Endodermal cell (in vitro differentiated cells): Measurements from ENCODE around the gene DNAJB13. TPM values are rescaled to one million over a fixed set of nuclear protein-coding genes. Genes with fewer than 3 reads are reported as not detected.

Source experiments
- DNase-seq: peaks from one replicate; pipeline ENCODE4 v3.0.0-alpha.2; 2017
- H3K27ac ChIP-seq: 2 replicates; pipeline ENCODE4 v1.5.1; 2013; ENCODE audit warnings: mild to moderate bottlenecking, low read depth, low read length, moderate library complexity
- H3K27me3 ChIP-seq: 2 replicates; pipeline ENCODE4 v1.6.1; 2013; ENCODE audit warnings: mild to moderate bottlenecking, low read length, moderate library complexity; ENCODE audit not compliant: insufficient read depth, control insufficient read depth, poor library complexity, severe bottlenecking
- H3K36me3 ChIP-seq: 2 replicates; pipeline ENCODE4 v1.7.0; 2013; ENCODE audit warnings: mild to moderate bottlenecking, low read length, moderate library complexity; ENCODE audit not compliant: control insufficient read depth, insufficient read depth
- H3K4me1 ChIP-seq: one replicate; pipeline ENCODE4 v1.7.0; 2013; ENCODE audit warnings: low read length; ENCODE audit not compliant: control insufficient read depth, insufficient read depth
- H3K4me3 ChIP-seq: 2 replicates; pipeline ENCODE4 v1.5.1; 2013; ENCODE audit warnings: mild to moderate bottlenecking, low read length, moderate library complexity
- H3K9ac ChIP-seq: 2 replicates; pipeline ENCODE4 v1.6.1; 2013; ENCODE audit warnings: mild to moderate bottlenecking, low read length, moderate library complexity; ENCODE audit not compliant: poor library complexity, severe bottlenecking; ENCODE audit errors: extremely low read depth
- H3K9me3 ChIP-seq: 2 replicates; pipeline ENCODE4 v1.6.1; 2013; ENCODE audit warnings: mild to moderate bottlenecking, low read length, moderate library complexity; ENCODE audit not compliant: control insufficient read depth
- H3K27ac Mint-ChIP-seq: 2 replicates; pipeline ENCODE4 v1.8.0; 2020; ENCODE audit warnings: mixed read lengths
- H3K27me3 Mint-ChIP-seq: 2 replicates; pipeline ENCODE4 v1.8.0; 2021; ENCODE audit warnings: mild to moderate bottlenecking, mixed read lengths; ENCODE audit not compliant: insufficient read depth
- H3K36me3 Mint-ChIP-seq: 2 replicates; pipeline ENCODE4 v1.8.0; 2020; ENCODE audit warnings: low read depth, mixed read lengths
- H3K4me1 Mint-ChIP-seq: 2 replicates; pipeline ENCODE4 v1.8.0; 2020; ENCODE audit warnings: mixed read lengths
- H3K4me3 Mint-ChIP-seq: 2 replicates; pipeline ENCODE4 v1.8.0; 2020; ENCODE audit warnings: mild to moderate bottlenecking, moderate library complexity, mixed read lengths
- H3K9me3 Mint-ChIP-seq: 2 replicates; pipeline ENCODE4 v1.8.0; 2020; ENCODE audit warnings: mild to moderate bottlenecking, mixed read lengths
- WGBS, 2 experiments: methylation state at CpG; one replicate each; pipeline versions ENCODE4 v1.1.5 to v1.1.7; 2013; ENCODE audit warnings: missing lambda C conversion rate in 2 of 2, mixed read lengths in 1 of 2; ENCODE audit not compliant: insufficient coverage in 1 of 2, insufficient read length in 1 of 2; 5-methylcytosine and 5-hydroxymethylcytosine counted together
- total RNA-seq, 2 donors: library from RNA; stranded (reverse); fragmentation: NEBNext Ultra II Directional in 1 of 2; extraction: Animal tissue kit (Norgen Biotek cat#: 25700) in 1 of 2; gene quantifications; 2 replicates in 1 of 2; 3 replicates in 1 of 2; pipeline ENCODE4 v1.2.1, GENCODE V29; 2021
- TF ChIP-seq, protein P1 (sequence below): fragments of 200-600 bp; sonication (generic); conservative IDR thresholded peaks from 2 replicates; pipeline ENCODE4 v1.5.0; 2021; ENCODE audit warnings: antibody characterized with exemption, mild to moderate bottlenecking

DNAJB13 gene
- total RNA-seq, 2 donors from 2014 or later = 0.44 to 1.2 TPM

GRCh38 chr11:74013141-74013540 is 62.3 kb downstream of the DNAJB13 start:
- H3K9ac ChIP-seq = no peak overlapping the region
- H3K27ac Mint-ChIP-seq = no peak overlapping the region
- H3K27me3 ChIP-seq = no peaks in the 10 kb centered on the region
- DNase-seq = no peak
- TF ChIP-seq, protein P1, sequence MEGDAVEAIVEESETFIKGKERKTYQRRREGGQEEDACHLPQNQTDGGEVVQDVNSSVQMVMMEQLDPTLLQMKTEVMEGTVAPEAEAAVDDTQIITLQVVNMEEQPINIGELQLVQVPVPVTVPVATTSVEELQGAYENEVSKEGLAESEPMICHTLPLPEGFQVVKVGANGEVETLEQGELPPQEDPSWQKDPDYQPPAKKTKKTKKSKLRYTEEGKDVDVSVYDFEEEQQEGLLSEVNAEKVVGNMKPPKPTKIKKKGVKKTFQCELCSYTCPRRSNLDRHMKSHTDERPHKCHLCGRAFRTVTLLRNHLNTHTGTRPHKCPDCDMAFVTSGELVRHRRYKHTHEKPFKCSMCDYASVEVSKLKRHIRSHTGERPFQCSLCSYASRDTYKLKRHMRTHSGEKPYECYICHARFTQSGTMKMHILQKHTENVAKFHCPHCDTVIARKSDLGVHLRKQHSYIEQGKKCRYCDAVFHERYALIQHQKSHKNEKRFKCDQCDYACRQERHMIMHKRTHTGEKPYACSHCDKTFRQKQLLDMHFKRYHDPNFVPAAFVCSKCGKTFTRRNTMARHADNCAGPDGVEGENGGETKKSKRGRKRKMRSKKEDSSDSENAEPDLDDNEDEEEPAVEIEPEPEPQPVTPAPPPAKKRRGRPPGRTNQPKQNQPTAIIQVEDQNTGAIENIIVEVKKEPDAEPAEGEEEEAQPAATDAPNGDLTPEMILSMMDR = no peak
- no peaks in the 10 kb centered on the region for H3K36me3 ChIP-seq
- H3K4me3 ChIP-seq = no peak overlapping the region
- no peaks in the 10 kb centered on the region for H3K27me3 Mint-ChIP-seq
- peaks cover 14% of the 10 kb centered on the region for H3K4me1 Mint-ChIP-seq
- no peak overlapping the region for H3K27ac ChIP-seq
- H3K4me1 ChIP-seq = peaks cover 3% of the 10 kb centered on the region
- H3K9me3 Mint-ChIP-seq = no peaks in the 10 kb centered on the region
- H3K36me3 Mint-ChIP-seq = peaks cover 11% of the 10 kb centered on the region
- H3K9me3 ChIP-seq = no peaks in the 10 kb centered on the region
- 93 to 97% methylated on average over 5 to 8 of the region's 8 CpGs for WGBS, 2 experiments
- no peak overlapping the region for H3K4me3 Mint-ChIP-seq

DNA sequence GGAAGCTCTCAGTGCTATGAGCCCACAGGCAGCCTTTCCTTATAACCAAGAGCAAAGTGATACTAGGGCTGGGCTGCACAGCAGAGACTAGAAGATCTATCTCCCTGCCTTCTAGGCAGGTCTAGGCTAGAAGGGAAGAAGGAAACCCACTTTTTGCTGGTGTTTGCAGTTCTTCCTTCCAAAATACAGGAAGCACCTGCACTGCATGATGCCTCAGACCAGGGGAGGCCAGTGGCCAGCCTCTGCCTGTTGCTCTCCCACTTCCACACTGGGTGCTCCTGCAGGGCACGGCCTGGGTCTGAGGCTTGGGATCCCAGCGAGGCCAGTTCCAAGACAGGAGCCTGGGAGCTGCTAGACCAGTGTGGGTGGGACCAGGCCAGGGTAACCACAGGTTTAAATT is 64.1 kb downstream of the DNAJB13 start:
- Histone ChIP-seq H3K4me1 (peaks cover 3% of the 10 kb centered on the region), H3K36me3 (no peaks in the 10 kb centered on the region), H3K9ac (no peak overlapping the region), H3K27ac (no peak overlapping the region), H3K27me3 (no peaks in the 10 kb centered on the region), H3K4me3 (no peak overlapping the region), H3K9me3 (no peaks in the 10 kb centered on the region)
- no peak overlapping the region for H3K4me3 Mint-ChIP-seq
- DNase-seq = no peak
- no peaks in the 10 kb centered on the region for H3K9me3 Mint-ChIP-seq
- TF ChIP-seq, protein P1 = no peak
- WGBS, 2 experiments = 97 to 100% methylated on average over 2 of the region's 2 CpGs
- H3K27me3 Mint-ChIP-seq = no peaks in the 10 kb centered on the region
- H3K4me1 Mint-ChIP-seq = peaks cover 6% of the 10 kb centered on the region
- H3K27ac Mint-ChIP-seq = no peak overlapping the region
- peaks cover 11% of the 10 kb centered on the region for H3K36me3 Mint-ChIP-seq

DNA sequence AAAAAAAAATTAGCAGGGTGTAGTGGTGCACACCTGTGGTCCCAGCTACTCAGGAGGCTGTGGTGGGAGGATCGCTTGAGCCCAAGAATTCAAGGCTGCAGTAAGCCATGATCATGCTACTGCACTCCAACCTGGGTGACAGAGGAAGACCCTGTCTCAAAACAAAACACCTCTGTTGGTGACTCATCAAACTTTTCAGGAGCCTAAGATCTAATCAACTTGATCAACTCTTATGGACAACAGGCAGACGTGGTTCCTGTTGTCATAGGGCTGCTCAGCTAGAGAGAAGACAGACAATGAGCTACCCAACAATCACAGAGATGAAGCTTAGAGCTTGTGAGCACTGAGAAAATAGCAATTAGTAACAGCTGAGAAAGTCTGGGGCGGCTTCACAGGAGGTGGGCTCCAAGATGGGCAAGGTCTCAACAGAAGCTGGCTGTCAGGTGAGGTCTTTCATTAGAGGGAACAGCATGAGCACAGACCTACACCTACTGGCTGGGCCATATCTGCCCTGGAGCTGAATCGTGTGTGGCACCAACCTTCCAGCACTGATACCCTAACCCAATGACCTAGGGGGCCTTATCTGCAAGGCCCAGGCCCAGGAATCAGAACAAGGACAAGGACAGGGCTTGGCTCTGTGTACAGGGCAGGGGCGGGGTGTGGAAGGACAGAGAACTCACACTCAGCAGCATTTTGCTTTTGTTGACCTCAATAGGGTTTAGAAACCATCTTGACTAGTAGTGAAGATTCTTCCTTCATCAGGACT is 65.3 kb downstream of the DNAJB13 start:
- H3K9me3 Mint-ChIP-seq = no peaks in the 10 kb centered on the region
- H3K4me1 ChIP-seq = peaks cover 3% of the 10 kb centered on the region
- no peak overlapping the region for H3K27ac Mint-ChIP-seq
- H3K9ac ChIP-seq = no peak overlapping the region
- no peak overlapping the region for H3K4me3 ChIP-seq
- DNase-seq = no peak
- H3K27me3 Mint-ChIP-seq = no peaks in the 10 kb centered on the region
- H3K36me3 ChIP-seq = no peaks in the 10 kb centered on the region
- H3K4me3 Mint-ChIP-seq = no peak overlapping the region
- TF ChIP-seq, protein P1 = no peak
- H3K4me1 Mint-ChIP-seq = no peaks in the 10 kb centered on the region
- no peak overlapping the region for H3K27ac ChIP-seq
- peaks cover 7% of the 10 kb centered on the region for H3K36me3 Mint-ChIP-seq
- H3K27me3 ChIP-seq = no peaks in the 10 kb centered on the region
- H3K9me3 ChIP-seq = no peaks in the 10 kb centered on the region
- WGBS, 2 experiments = 94% methylated on average over 4 to 5 of the region's 5 CpGs
